GM11168 (cell line): ENCODE measurements around the gene PCCA.

Experiments used
- in situ Hi-C: fragments of 300-500 bp; cut with MboI; formaldehyde crosslinking; loops from one replicate; pipeline ENCODE4 v1.12.0; 2022; ENCODE audit warnings: low sequenced_read_pairs; ENCODE audit not compliant: unreplicated experiment

Gene PCCA

GRCh38 chr13:100439247-100439970, 350.5 kb downstream of the PCCA start:
- in situ Hi-C loops, result no loop called here

- in situ Hi-C loops, result no loop called here
Observed at GRCh38 chr13:100440751-100441425, 352.0 kb downstream of the PCCA start.

- in situ Hi-C loops, result no loop called here
Observed at GRCh38 chr13:100442095-100442832, 353.4 kb downstream of the PCCA start.

GRCh38 chr13:100443278-100443997, 354.5 kb downstream of the PCCA start:
- in situ Hi-C loops, result no loop called here

- in situ Hi-C loops, result no loop called here
Observed at GRCh38 chr13:100443998-100444328, 355.1 kb downstream of the PCCA start.

- in situ Hi-C loops, result no loop called here
Observed at GRCh38 chr13:100447831-100448230, 358.9 kb downstream of the PCCA start.

GRCh38 chr13:100451923-100452322, 363.0 kb downstream of the PCCA start:
- in situ Hi-C loops, result no loop called here

- in situ Hi-C loops, result no loop called here
Observed at GRCh38 chr13:100454876-100455275, 366.0 kb downstream of the PCCA start.

GRCh38 chr13:100458673-100459072, 369.8 kb downstream of the PCCA start:
- in situ Hi-C loops, result no loop called here

- in situ Hi-C loops, result no loop called here
Observed at GRCh38 chr13:100459747-100460146, 370.9 kb downstream of the PCCA start.

- in situ Hi-C loops, result no loop called here
Observed at GRCh38 chr13:100460266-100460665, 371.4 kb downstream of the PCCA start.

GRCh38 chr13:100460791-100461190, 371.9 kb downstream of the PCCA start:
- in situ Hi-C loops, result no loop called here

GRCh38 chr13:100461309-100462030, 372.6 kb downstream of the PCCA start:
- in situ Hi-C loops, result no loop called here

GRCh38 chr13:100464006-100464405, 375.1 kb downstream of the PCCA start:
- in situ Hi-C loops, result no loop called here

GRCh38 chr13:100465558-100465957, 376.7 kb downstream of the PCCA start:
- in situ Hi-C loops, result no loop called here

GRCh38 chr13:100470866-100471505, 382.1 kb downstream of the PCCA start:
- in situ Hi-C loops, result no loop called here

- in situ Hi-C loops, result no loop called here
Observed at GRCh38 chr13:100473087-100473486, 384.2 kb downstream of the PCCA start.

- in situ Hi-C loops, result no loop called here
Observed at GRCh38 chr13:100473501-100474044, 384.7 kb downstream of the PCCA start.

GRCh38 chr13:100476963-100477362, 388.1 kb downstream of the PCCA start:
- in situ Hi-C loops, result no loop called here
